ENCODE results near the gene COBL.
"Not testable (repeated sequence)": the region's sequence is repeated elsewhere in the genome, so short reads cannot be mapped to it uniquely, and the experiment has no call there.

The COBL gene

GRCh38 chr7:51230324-51230625 is 86.3 kb downstream of the COBL start:
- DNase-seq = no peak

- no peak for DNase-seq
These were observed 86.8 kb downstream of the COBL start for GRCh38 chr7:51229620-51230323.

GRCh38 chr7:51229106-51229537 is 87.5 kb downstream of the COBL start:
- no peak for DNase-seq

- DNase-seq = no peak
These were observed 88.1 kb downstream of the COBL start for GRCh38 chr7:51228386-51228958.

DNA sequence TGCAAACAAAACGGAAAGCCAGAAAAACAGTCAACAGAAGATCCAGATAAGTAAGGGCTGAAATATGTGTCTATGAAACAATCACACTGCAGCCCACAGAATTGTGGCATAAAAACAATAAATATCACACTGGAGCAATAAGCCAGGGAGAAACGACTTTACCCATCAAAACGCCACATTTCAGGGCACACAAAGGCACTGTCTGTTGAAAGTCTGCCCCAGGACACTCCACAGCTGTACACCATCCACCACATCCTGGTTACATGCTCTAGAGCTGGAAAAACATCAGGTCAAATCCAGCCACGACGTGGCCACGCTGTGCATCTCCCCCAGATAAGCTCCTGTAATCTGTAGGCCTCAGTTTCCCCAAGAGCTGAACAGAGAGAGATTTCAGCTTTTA is 88.7 kb downstream of the COBL start:
- no peak for DNase-seq

DNA sequence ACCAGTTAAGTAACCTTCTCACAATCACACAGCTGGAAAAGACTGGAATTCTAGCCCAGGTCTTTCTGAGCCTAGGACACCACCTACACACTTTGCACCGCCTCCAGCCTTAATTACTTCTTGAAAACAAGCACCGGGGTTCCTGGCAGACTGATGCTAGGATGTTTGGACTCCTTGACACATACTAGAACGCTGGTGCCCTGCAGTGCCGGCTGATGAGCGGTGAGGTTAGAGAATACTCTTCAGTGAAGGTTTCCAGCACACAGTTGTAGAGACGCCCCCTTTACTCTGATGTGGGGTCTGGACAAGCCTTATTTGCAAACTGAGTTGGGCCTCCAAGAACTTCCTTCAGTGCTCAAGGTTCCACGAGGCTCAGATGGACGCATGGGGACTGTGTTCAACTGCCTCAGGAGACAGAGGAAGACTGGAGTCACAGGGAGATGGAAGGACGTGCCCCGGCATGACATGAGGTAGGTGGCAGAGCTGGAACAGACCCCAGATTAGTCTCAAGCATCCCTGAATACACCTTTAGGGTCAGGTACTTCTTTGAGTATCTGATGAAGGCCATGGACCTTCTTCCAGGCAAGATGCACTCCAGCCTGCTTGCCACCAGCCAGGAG is 89.6 kb downstream of the COBL start:
- no peak for DNase-seq

DNA sequence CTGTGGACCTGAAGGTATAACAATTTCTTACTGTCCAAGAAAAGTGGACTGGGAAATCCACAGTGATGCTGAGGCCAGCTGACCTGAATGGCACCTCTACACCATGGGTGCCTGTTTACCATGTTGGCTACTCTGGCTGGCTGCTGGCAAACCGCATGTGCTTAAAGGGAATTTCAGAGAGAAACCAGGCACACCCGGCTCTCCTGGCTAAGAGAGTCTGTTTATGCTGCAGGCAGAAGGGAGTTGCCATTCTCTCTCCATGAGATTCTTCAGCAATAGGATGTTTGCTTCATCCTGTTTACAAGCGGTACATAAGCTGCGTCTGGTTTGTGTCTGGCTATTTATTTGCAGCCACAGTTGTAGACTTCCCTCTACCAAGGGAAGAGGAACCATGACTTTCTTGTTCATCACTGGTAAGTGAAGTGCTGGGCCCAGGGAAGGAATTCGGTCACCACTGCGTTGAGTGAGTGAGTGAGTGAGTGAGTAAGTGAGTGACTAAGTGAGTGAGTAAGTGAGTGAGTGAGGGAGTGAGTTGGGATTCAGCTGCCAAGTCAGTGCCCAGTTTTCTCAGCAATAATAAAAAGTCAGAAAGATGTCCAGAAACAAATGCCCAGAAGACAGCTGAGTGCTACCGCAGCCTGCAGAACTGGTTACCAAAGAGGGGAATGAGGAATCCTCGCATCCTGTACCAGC is 90.4 kb downstream of the COBL start:
- no peak for DNase-seq

DNA sequence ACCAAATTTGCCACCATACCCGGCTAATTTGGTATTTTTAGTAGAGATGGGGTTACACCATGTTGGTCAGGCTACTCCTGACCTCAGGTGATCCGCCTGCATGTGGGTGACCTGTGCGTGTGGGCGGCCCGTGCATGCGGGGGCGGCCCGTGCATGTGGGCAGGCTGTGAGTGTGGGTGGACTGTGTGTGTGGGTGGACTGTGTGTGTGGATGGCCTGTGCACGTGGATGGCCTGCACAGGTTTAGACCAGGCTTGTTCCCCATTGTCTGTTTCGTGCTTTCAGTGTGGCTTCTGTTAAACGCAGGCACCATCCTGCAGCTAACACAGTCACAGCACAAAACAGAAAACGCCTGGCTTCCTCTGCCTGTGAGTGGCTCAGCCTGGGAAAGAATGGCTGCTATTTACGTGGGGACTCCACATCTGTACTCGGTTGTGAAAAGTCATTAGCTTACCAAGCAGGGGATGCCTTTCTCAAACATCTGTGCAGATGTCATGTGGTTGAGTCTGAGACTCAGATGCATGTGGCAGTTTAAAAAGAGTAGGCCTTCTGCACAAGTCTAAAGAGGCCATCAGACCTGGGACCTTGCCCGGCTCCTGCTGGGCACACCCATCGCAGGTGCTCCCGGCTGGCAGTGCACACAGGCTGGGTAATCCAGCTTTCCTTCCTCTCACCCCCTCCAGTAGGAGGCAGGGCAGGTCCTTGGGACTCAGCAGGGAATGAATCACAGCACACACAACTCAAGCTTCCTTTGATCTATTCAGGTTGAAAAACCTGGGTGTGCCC is 91.6 kb downstream of the COBL start:
- DNase-seq = no peak

GRCh38 chr7:51223505-51223904 is 93.1 kb downstream of the COBL start:
- no peak for DNase-seq

GRCh38 chr7:51222916-51223315 is 93.7 kb downstream of the COBL start:
- no peak for DNase-seq

DNA sequence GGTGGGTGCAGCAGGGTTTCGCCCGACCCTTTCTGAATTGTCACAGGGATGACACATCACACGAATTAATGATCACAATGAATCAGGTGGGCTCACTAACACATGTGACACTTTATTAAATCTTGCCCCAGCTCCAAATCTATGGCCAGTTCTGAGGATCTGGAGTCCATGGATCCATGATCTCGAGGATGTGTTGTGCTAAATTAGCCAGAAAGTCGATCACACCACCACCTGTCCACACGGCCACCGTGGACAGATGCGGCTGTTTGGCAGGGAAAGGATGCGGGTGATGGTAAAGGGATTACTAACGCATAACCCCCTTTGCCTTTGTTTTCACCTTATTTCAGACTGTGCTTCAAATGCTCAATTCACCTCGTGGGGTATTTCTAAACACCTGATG is 96.4 kb downstream of the COBL start:
- no peak for DNase-seq

GRCh38 chr7:51219261-51219988 is 97.2 kb downstream of the COBL start:
- no peak for DNase-seq

GRCh38 chr7:51217804-51218203 is 98.8 kb downstream of the COBL start:
- no peak for DNase-seq

- DNase-seq = no peak
These were observed 102.5 kb downstream of the COBL start for GRCh38 chr7:51214098-51214497.

DNA sequence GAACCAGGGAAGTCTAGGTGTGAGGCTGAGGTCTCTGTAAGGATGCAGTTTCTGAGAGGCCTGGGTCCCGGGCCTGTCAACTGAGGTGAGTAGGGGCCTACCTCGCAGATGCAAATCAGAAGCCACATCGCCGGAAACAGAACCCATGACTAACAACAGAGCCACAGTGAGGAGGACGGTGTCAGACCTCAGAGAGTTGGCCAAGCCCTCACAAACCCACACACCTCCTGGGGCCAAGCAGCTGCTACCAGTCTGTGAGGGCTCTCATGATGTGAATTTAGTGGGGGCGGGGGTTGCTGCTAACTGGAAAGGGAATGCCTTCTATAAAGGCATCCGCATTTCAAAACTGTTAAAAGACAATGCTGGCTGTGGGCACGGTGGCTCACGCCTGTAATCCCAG is 103.0 kb downstream of the COBL start:
- DNase-seq = no peak

- no peak for DNase-seq
These were observed 105.8 kb downstream of the COBL start for GRCh38 chr7:51210766-51211165.

DNA sequence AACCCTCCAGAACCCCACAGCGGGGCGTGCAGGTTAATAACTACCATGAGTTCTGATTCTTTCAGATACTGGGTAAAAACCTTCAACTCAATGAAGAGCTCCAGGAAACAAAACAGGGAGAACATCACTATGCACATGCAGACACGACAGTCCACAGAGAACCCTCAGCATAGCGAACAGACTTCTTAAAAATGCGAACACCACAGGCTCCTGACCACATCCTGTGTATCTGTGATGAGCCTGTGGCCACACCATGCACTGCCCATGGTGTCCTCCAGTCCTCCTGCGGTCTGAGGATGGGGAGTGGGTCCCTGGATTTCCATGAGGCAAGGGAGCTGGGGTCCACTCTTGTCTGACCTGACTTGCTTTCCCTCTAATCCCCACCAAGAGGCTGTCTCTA is 107.2 kb downstream of the COBL start:
- no peak for DNase-seq

GRCh38 chr7:51208125-51208524 is 108.5 kb downstream of the COBL start:
- not testable (repeated sequence) for DNase-seq

DNA sequence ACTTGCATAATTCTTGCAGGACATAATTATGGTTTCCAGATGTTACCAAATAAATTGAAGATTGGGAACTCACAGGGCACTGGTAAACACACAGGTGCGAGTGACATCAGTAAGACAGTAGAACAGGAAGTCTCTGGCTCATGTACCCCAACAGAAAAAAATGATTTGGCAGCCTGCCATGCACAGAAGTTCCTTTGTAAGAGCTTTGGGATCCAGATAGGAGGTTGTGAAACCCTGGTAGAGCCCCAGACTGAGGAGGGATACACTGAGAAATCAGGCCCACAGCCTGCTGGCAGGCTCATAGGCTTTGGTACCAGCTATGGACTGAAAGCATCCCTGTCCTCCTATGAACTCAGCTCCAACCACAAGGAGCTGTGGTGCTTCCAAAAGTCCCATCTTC is 118.0 kb downstream of the COBL start:
- DNase-seq = no peak

DNA sequence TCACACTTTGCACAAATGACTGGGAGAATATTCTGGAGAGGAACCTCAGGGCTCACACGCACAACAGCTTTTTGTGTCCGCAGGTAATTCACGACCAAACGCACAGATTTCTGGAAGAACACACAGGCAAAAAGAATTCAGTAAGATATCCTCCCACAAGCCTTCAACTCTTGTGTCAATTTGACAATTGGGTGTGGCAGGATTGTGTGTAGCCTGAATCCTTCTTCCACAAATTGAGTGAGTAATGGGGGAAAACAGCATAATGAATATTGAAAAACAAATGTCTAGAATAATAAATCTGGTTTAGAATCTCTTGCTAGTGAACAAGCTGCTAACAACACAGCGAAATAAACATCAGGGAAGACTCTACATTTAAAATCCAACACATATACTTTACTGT is 125.6 kb downstream of the COBL start:
- no peak for DNase-seq

DNA sequence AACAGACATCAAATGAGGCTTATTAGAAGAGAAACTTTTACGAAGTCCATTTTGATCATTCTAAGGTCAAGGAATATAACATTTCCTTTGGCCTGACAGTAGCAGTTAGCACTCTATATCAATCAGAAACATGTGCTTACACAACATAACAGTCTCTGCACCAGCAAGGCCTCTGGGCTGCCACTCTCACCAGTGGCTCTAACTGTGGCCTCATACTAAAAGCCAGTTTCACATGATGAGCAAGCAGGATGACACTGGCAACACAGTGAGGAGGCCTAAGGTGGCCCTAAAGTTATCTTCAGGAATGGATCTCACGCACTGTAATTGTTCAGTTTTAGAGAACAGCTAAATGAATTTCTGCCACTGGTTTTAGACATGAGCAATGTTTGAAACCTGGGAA is 126.8 kb downstream of the COBL start:
- DNase-seq = no peak

DNA sequence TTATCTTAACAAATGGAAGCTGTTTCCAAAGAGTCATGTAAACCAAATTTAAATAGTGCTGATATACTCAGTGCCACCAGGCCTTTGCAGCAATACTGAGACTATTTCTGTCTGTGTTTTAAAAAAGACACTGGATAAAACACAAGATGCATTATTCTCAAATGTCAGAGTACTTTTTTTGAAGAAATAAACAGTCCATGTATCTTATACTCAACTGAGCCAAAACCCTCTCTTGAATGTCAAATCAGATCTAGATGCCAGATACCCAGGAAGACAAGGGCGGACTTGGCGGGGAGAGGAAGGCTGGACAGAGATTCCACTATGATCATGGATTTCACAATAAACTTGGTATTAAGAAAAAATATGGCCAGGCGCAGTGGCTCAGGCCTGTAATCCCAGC is 127.6 kb downstream of the COBL start:
- DNase-seq = no peak

GRCh38 chr7:51187941-51188340 is 128.7 kb downstream of the COBL start:
- DNase-seq = no peak
